Neuron (in vitro differentiated cells): ENCODE data around the gene WFIKKN2.

Source experiments
- H2AFZ ChIP-seq: one replicate; pipeline ENCODE4 v1.6.1; 2013; ENCODE audit warnings: low read depth, mild to moderate bottlenecking, inconsistent platforms, low read length, moderate library complexity
- H3K27me3 ChIP-seq: one replicate; pipeline ENCODE4 v1.6.1; 2013; ENCODE audit warnings: low read length; ENCODE audit not compliant: insufficient read depth
- H3K36me3 ChIP-seq: one replicate; pipeline ENCODE4 v1.6.1; 2013; ENCODE audit warnings: low read length; ENCODE audit not compliant: insufficient read depth
- H3K4me1 ChIP-seq: one replicate; pipeline ENCODE4 v1.6.1; 2013; ENCODE audit warnings: low read length; ENCODE audit not compliant: insufficient read depth
- H3K4me3 ChIP-seq: 2 replicates; pipeline ENCODE4 v1.5.1; 2013; ENCODE audit warnings: mild to moderate bottlenecking, low read length, moderate library complexity
- H3K9me3 ChIP-seq: one replicate; pipeline ENCODE4 v1.6.1; 2013; ENCODE audit warnings: low read length

The WFIKKN2 gene

DNA sequence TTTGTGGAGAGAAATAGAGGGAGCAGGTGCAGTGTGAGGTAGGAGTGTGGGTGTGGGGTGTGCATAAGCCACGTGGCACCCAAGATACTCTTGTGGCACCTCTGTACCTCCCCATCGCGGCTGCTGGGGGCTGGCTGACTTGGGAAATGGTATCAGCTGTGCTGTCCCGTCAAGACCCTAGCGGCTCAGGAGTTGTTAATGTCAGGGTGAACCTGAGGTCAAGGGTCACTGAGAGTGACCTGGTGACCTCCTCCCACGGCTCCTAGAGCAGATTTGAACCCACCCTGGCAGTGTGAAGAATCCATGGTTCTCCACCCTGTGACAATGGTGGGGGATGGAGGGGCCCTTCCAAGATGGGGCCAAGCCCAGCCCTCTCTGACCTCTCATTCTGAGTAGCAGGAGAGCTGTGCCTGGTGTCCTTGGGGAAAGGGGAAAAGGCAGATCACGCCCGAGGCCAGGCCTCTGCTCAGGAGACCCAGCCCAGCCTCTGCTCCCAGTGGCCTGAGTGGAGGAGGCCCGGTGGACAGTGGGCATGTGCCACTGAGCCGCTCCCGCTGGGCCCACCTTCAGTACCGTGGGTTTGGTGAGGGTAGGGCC lies 3.0 kb upstream of the WFIKKN2 start:
- no peak overlapping the region for H2AFZ ChIP-seq

DNA sequence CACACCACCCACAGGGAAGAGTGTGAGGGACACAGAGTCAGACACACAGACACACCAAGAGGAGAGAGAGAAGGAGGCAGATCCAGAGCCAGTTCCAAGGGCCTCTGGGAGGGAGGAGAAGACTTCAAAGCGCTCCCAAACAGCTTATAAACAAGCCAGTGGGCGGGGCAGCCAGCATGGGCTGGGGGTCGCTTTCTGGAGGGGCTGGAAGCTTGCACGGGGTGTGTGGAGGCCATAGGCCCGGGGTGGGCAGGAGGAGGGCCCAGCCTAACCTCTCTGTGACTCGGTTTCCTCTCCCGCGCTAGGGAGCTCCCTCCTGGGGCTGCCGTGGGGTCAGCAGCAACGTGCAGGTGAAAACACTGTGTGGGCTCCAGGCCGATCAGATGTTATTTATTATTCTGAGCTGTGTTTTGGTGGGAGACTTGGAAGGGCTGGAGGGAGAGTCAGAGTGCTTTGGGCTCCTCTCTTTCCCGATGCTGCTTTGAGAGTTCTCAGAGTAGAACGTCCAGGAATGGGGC lies 2.5 kb upstream of the WFIKKN2 start:
- Histone ChIP-seq H3K36me3 (no peaks in the 10 kb centered on the region), H2AFZ (no peak overlapping the region), H3K27me3 (peaks cover 26% of the 10 kb centered on the region), H3K9me3 (no peaks in the 10 kb centered on the region), H3K4me3 (no peak overlapping the region), H3K4me1 (peaks cover 43% of the 10 kb centered on the region)

More for the DNA sequence above, 3.0 kb upstream of the WFIKKN2 start:
- Histone ChIP-seq H3K9me3 (no peaks in the 10 kb centered on the region), H3K4me1 (peaks cover 43% of the 10 kb centered on the region), H3K27me3 (peaks cover 23% of the 10 kb centered on the region), H3K4me3 (no peak overlapping the region), H3K36me3 (no peaks in the 10 kb centered on the region)

DNA sequence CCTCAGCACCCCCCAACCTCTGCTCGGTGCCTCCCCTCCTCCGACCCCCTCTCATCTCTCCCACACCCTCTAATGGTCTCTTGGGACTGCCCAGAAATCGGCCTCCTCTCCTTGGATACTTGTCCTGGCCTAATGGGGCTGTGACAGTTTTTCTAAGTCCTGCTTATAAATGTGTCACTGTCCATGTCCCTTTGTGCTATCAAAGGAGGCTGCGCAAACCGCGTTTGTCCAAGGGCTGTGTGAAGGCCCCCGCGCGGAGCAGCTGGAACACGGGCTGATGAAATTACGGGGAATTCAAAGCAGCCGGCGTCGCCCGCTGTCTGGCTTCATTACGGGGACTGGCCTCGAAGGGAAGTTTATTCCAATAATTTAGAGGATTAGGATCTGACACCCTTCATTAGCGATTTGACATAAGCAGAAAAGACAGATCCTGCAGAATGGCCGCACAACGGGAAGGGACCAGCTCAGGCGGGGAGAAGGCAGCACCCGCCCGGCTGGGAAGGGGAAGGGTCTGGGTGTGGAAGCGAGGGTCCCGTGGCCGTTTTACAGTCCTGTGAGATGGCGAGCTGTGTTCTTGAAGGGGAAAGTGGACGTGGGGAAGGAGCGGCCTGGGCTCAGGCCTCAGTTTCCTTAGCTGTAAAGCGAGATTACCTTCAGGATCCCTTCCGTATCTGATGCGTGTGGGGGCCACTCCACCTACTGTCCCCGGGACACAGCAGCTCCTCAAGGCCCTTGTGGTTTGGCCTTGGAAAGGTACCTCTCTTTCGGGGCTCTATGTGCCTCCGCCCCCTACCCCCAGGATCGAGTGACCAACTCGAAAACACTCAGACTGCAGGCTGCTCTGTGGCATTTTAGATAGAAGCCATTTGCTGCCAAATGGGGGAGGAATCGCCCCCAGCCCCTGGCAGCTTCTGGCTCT lies 1.6 kb upstream of the WFIKKN2 start:
- H2AFZ ChIP-seq, result no peak overlapping the region
- no peaks in the 10 kb centered on the region for H3K36me3 ChIP-seq
- no peak overlapping the region for H3K4me3 ChIP-seq
- H3K9me3 ChIP-seq, result no peaks in the 10 kb centered on the region
- peaks cover 43% of the 10 kb centered on the region for H3K4me1 ChIP-seq
- peaks cover 24% of the 10 kb centered on the region for H3K27me3 ChIP-seq

DNA sequence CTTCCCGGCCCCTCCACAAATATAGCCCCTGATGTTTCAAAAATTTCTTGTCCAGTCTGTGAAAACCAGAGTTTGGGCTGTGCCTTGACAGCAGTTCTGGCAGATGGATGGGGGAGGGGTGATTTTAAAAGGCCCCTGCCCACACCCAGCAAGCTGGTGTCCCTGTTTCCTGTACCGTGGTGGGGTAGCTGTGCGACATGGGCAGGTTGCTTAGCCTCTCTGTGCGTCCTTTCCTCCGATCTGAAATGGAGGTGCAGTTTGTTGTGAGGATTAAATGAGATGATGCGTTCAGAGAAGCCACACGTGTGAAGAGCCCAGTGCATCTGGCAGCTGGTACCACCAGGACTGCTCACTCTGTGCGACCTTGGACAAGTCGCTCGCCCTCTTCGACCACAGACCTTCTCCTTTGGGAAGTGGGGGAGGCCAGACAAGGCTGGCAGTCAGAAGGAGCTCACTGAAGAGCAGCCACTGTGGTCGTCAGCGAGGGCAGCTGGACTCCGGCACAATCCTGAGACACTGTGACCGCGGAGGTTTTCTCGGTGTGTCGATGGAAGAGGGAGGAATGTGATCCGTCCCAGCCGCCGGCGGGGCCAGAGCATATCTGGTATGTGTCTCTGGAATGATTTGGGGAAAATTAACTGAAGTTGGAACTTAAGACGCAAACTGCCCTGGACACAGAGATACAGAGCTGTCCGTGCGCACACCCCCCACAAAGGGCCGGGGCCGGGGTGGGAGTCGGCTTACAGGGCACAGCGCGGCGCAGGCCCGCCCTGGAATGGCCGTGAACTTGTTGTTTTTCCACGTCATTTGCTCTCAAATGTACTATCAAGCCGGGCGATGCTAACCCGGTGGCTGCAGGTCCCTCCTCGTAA lies 721 bp upstream of the WFIKKN2 start:
- Histone ChIP-seq H3K4me1 (peaks cover 36% of the 10 kb centered on the region), H3K9me3 (no peaks in the 10 kb centered on the region), H3K4me3 (peak overlapping the region; percentile 36), H3K27me3 (peaks cover 25% of the 10 kb centered on the region), H3K36me3 (no peaks in the 10 kb centered on the region), H2AFZ (peak overlapping the region; percentile 84)

DNA sequence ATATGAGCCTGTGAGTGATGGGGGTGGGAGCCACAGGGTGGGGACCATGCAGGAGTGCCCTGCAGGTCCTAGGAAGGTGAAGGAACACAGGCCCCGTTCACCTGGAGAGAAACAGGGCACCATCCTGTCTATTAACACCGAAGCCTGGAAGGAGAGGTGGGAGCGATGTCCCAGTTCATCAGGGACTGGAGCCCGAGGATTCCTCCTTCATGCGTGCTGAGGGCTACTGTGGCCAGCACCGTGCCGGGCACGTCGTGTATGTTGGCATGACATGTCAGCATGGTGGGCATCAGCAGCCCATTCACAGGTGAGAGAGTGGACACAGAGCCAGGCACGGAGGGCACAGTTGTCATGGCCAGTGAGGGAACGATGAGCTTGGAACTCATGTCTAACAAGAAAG lies 1.4 kb downstream of the WFIKKN2 start:
- no peak overlapping the region for H3K4me3 ChIP-seq
- peaks cover 25% of the 10 kb centered on the region for H3K27me3 ChIP-seq
- H3K9me3 ChIP-seq, result no peaks in the 10 kb centered on the region

DNA sequence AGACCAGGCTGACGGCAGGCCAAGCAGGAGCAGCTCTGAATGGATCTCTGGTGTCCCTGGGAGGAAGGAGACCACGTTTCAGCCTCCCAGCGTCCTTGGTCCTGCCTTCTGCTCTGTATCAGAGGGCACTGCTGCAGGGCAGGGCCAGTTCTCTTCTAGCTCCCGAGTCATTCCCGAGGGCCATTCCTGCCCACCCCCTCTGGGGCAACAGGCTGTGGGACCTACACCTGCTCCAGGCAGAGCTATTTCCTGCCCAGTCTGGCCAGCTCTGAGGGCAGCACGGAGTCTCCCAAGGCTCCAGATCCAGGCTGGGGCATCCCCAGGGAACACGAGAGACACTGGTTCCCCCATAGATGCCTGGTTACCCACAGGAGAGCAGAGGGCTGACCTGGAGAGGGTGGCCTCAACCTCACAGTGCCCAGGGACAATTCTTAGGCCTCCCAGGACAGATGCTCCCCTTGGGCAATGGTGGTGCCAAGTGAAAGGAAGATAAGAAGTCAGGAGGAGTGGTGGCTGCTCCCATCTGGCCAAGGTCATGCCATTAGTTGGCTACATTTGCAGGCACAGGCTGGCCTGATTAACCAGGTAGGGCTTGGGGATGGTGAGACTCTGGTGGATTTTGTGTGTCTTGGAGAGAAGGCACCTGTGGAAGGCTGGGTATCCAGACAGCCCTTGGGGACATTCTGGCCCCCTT lies 2.0 kb downstream of the WFIKKN2 start:
- no peak overlapping the region for H3K4me3 ChIP-seq

More for the DNA sequence above, 1.4 kb downstream of the WFIKKN2 start:
- Histone ChIP-seq H2AFZ (no peak overlapping the region), H3K36me3 (no peaks in the 10 kb centered on the region), H3K4me1 (peaks cover 18% of the 10 kb centered on the region)

DNA sequence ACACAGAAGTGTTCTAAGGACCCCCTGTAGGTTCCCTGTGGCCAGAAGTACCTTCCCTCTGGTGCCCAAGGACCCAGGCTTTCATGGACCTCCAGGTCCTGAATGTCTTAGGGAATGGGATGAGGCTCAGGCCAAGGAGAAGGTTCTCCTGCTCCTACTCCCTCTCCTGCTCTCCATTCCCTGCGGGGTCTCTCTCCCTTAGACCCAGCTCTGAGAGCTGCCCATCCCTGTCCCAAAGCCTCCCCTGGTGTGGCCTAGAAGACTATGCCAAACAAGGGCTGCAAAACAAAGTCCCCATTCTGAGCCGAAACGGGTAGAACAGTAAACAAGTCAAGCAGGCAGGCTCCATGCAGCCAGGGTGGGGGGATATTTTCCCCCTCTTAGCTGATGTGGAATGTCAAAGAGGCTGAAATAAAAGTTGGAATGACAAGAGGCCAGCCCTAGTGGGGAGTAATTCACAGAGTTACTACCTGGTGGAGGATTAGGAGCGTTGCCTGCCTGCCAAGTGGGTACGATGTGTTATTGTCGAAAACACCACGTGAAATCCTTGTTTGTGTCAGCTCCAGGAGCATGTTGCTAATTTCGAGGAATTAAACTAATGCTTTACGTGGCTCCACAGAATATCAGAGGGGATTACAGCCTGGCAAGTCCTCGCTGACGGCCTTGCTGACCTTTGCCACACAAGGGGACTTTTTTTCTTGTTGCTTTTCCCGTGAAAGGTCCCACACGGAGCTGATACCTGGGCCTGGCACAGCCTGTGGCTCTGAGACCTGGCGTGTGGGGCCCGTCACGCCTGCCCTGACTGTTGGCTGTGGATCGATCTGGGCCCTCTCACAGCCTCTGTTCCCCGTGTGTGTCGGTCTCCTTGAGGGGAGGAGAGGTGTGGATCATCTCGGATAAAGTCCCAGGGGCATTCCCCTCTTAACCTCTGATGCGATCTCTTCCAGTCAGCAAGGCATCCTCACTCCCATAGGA lies 2.9 kb downstream of the WFIKKN2 start:
- no peaks in the 10 kb centered on the region for H3K9me3 ChIP-seq
- H3K4me3 ChIP-seq, result no peak overlapping the region
- H3K27me3 ChIP-seq, result peaks cover 20% of the 10 kb centered on the region
- peaks cover 15% of the 10 kb centered on the region for H3K4me1 ChIP-seq
- H3K36me3 ChIP-seq, result no peaks in the 10 kb centered on the region
- H2AFZ ChIP-seq, result no peak overlapping the region

More for the DNA sequence above, 2.0 kb downstream of the WFIKKN2 start:
- H2AFZ ChIP-seq, result no peak overlapping the region
- H3K9me3 ChIP-seq, result no peaks in the 10 kb centered on the region
- H3K27me3 ChIP-seq, result peaks cover 23% of the 10 kb centered on the region
- H3K4me1 ChIP-seq, result peaks cover 18% of the 10 kb centered on the region
- no peaks in the 10 kb centered on the region for H3K36me3 ChIP-seq

DNA sequence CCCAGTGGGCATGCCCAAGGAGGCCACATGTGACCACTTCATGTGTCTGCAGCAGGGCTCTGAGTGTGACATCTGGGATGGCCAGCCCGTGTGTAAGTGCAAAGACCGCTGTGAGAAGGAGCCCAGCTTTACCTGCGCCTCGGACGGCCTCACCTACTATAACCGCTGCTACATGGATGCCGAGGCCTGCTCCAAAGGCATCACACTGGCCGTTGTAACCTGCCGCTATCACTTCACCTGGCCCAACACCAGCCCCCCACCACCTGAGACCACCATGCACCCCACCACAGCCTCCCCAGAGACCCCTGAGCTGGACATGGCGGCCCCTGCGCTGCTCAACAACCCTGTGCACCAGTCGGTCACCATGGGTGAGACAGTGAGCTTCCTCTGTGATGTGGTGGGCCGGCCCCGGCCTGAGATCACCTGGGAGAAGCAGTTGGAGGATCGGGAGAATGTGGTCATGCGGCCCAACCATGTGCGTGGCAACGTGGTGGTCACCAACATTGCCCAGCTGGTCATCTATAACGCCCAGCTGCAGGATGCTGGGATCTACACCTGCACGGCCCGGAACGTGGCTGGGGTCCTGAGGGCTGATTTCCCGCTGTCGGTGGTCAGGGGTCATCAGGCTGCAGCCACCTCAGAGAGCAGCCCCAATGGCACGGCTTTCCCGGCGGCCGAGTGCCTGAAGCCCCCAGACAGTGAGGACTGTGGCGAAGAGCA lies 4.4 kb downstream of the WFIKKN2 start:
- H2AFZ ChIP-seq, result no peak overlapping the region
- peaks cover 11% of the 10 kb centered on the region for H3K4me1 ChIP-seq
- H3K36me3 ChIP-seq, result no peaks in the 10 kb centered on the region
- no peak overlapping the region for H3K4me3 ChIP-seq
- H3K9me3 ChIP-seq, result no peaks in the 10 kb centered on the region
- peaks cover 16% of the 10 kb centered on the region for H3K27me3 ChIP-seq

DNA sequence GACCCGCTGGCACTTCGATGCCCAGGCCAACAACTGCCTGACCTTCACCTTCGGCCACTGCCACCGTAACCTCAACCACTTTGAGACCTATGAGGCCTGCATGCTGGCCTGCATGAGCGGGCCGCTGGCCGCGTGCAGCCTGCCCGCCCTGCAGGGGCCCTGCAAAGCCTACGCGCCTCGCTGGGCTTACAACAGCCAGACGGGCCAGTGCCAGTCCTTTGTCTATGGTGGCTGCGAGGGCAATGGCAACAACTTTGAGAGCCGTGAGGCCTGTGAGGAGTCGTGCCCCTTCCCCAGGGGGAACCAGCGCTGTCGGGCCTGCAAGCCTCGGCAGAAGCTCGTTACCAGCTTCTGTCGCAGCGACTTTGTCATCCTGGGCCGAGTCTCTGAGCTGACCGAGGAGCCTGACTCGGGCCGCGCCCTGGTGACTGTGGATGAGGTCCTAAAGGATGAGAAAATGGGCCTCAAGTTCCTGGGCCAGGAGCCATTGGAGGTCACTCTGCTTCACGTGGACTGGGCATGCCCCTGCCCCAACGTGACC lies 5.0 kb downstream of the WFIKKN2 start:
- Histone ChIP-seq H3K27me3 (peaks cover 16% of the 10 kb centered on the region), H2AFZ (no peak overlapping the region), H3K36me3 (no peaks in the 10 kb centered on the region), H3K9me3 (no peaks in the 10 kb centered on the region), H3K4me1 (peaks cover 5% of the 10 kb centered on the region), H3K4me3 (no peak overlapping the region)

DNA sequence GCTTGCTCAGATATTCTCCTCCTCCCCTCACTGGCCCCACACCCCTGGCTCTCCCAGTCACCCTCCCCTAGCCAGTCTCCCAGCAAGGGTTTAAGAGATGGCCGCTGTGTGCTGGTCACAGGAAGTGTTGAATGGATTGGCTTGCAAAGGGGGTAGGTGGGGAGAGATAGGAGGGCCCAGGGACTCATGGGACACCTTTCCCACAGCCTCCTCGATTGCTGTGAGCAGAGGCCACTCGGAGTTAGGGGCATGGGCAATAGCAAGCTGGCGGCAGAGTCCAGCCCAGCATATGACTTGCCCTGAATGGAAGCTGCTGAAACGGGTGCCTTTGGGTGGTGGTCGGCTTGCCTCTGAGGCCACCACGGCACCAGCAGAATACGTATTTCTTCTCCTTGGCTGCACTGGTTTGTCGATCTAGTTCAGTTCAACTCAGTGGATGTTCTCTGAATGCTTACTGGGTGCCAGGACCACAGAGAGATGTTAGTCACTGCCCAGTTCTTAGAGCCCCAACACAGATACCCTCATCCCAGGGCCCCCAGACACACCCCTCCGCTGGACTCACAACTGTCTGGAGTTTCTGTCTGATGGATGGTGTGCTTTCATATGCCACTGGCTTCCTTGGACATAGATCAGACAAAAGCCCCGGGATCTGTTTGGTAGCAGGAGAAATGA lies 6.0 kb downstream of the WFIKKN2 start:
- Histone ChIP-seq H3K36me3 (no peaks in the 10 kb centered on the region), H3K27me3 (peaks cover 12% of the 10 kb centered on the region), H3K4me3 (no peak overlapping the region), H2AFZ (no peak overlapping the region), H3K4me1 (no peaks in the 10 kb centered on the region), H3K9me3 (no peaks in the 10 kb centered on the region)
